Lower leg skin (tissue), 3 donors: ENCODE measurements around the gene NOD2.

Experiments used
- POLR2A ChIP-seq, 2 donors: fragments of 450-650 bp; IDR thresholded peaks; one replicate each; pipeline ENCODE4 v1.6.1; 2016 to 2017; ENCODE audit warnings: antibody characterized with exemption in 2 of 2, mild to moderate bottlenecking in 1 of 2, moderate library complexity in 1 of 2
- TF ChIP-seq, protein P1 (sequence below), 3 donors: fragments of 450-650 bp; IDR thresholded peaks; one replicate each; pipeline ENCODE4 v1.5.1; 2016; ENCODE audit warnings: antibody characterized with exemption in 3 of 3, mild to moderate bottlenecking in 3 of 3, moderate library complexity in 2 of 3

DNA sequence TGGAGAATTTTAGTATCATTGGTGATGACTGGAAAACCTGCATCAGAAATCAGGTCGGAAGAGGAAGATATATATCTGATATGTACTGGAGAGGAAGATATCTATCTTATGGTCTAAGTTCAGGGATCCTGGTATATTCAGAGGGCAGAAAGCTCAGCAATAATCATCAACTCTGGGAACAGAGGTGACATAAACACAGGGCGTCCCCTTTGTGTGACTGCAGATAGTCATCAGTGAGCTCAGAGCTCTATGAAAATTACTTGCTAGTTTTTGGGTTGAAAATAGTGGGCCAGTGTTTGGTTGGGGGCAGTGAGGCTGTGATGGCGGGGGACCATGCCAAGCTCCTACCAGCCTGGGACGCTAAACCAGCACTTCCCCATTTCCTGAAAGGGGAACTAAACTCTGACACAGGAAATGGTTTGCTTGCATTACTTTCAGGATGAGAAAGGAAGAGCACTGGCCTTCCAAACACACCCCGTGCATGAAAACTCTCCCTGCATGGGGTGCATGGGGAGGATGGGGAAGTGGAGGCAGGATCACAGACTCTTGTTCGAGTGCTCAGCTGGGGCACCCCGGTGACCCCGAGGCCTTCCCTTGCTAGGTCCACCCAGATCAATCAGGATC, 15.8 kb downstream of the NOD2 start:
- TF ChIP-seq, protein P1, sequence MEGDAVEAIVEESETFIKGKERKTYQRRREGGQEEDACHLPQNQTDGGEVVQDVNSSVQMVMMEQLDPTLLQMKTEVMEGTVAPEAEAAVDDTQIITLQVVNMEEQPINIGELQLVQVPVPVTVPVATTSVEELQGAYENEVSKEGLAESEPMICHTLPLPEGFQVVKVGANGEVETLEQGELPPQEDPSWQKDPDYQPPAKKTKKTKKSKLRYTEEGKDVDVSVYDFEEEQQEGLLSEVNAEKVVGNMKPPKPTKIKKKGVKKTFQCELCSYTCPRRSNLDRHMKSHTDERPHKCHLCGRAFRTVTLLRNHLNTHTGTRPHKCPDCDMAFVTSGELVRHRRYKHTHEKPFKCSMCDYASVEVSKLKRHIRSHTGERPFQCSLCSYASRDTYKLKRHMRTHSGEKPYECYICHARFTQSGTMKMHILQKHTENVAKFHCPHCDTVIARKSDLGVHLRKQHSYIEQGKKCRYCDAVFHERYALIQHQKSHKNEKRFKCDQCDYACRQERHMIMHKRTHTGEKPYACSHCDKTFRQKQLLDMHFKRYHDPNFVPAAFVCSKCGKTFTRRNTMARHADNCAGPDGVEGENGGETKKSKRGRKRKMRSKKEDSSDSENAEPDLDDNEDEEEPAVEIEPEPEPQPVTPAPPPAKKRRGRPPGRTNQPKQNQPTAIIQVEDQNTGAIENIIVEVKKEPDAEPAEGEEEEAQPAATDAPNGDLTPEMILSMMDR (IDR thresholded peaks at IDR 0.05), result no peak
- TF ChIP-seq POLR2A (IDR thresholded peaks at IDR 0.05), result no peak
